K562 (cell line): ENCODE data around the gene TTC27. TPM values are rescaled to one million over a fixed set of nuclear protein-coding genes. Genes with fewer than 3 reads are reported as not detected.

Source experiments
- ARID1B ChIP-seq: fragments of 450-650 bp; IDR thresholded peaks from 2 replicates; pipeline ENCODE4 v1.6.1; 2016; ENCODE audit warnings: antibody characterized with exemption, mild to moderate bottlenecking, inconsistent platforms
- ATF7 ChIP-seq: fragments of 450-650 bp; IDR thresholded peaks from 2 replicates; pipeline ENCODE4 v1.7.1; 2014; ENCODE audit warnings: mild to moderate bottlenecking, moderate library complexity
- CBFA2T3 ChIP-seq: fragments of 450-650 bp; IDR thresholded peaks from 2 replicates; pipeline ENCODE4 v1.6.1; 2017
- CREM ChIP-seq: IDR thresholded peaks from 2 replicates; pipeline ENCODE4 v1.6.1; 2014; ENCODE audit warnings: antibody characterized with exemption, low read depth
- FOXM1 ChIP-seq, 2 experiments: fragments of 450-650 bp in 1 of 2; sonication (generic) in 1 of 2; formaldehyde crosslinking in 1 of 2; IDR thresholded peaks; 2 replicates each; pipeline versions ENCODE4 v1.6.1 to v1.9.0; 2017 to 2022; ENCODE audit warnings: low read depth in 2 of 2, mild to moderate bottlenecking in 2 of 2, missing genetic modification reagents in 1 of 2, moderate library complexity in 1 of 2
- GATA2 ChIP-seq: sonication (generic); formaldehyde crosslinking; IDR thresholded peaks from 2 replicates; pipeline ENCODE4 v1.4.0; 2020; ENCODE audit warnings: mild to moderate bottlenecking, missing genetic modification reagents
- GTF2F1 ChIP-seq: IDR thresholded peaks from 2 replicates; pipeline ENCODE4 v1.6.1; 2011; ENCODE audit warnings: low read depth, low read length, improper control_type of control experiment
- NCOR1 ChIP-seq: fragments of 450-650 bp; IDR thresholded peaks from 2 replicates; pipeline ENCODE4 v1.6.1; 2016; ENCODE audit warnings: mild to moderate bottlenecking, moderate library complexity
- NR2F6 ChIP-seq: fragments of 450-650 bp; formaldehyde crosslinking; IDR thresholded peaks from 2 replicates; pipeline ENCODE4 v1.4.0; 2020; ENCODE audit warnings: mild to moderate bottlenecking
- SPI1 ChIP-seq: IDR thresholded peaks from 2 replicates; pipeline ENCODE4 v1.6.1; 2011; ENCODE audit warnings: low read depth, low read length, control low read depth, borderline replicate concordance
- TEAD4 ChIP-seq, 2 experiments: sonication (generic) in 1 of 2; formaldehyde crosslinking in 1 of 2; IDR thresholded peaks; 2 replicates each; pipeline versions ENCODE4 v1.6.1 to v1.8.0; 2012 to 2022; ENCODE audit warnings: borderline replicate concordance in 1 of 2, inconsistent platforms in 1 of 2, low read length in 1 of 2, mild to moderate bottlenecking in 1 of 2, missing genetic modification reagents in 1 of 2
- ZEB2 ChIP-seq: fragments of 450-650 bp; IDR thresholded peaks from 2 replicates; pipeline ENCODE4 v1.6.1; 2016
- ZNF398 ChIP-seq: fragments of 250-450 bp; sonication (Bioruptor Pico); IDR thresholded peaks from 2 replicates; pipeline ENCODE4 v1.8.0; 2021; ENCODE audit warnings: moderate library complexity, mild to moderate bottlenecking, inconsistent platforms
- ZNF766 ChIP-seq: fragments of 200-800 bp; sonication (Bioruptor generic); conservative IDR thresholded peaks from 2 replicates; pipeline ENCODE4 v1.6.1; 2016; ENCODE audit warnings: missing genetic modification characterization, missing compliant biosample characterization
- polyA plus RNA-seq, 8 experiments: library from polyadenylated mRNA; depleted of rRNA in 4 of 8; stranded (reverse) in 5 of 8; unstranded in 3 of 8; fragments of >200 nt; fragmentation: Nextera tagmentation in 2 of 8; fragmentation: Illumina TruSeq in 1 of 8; extraction: Ambion mirVana in 2 of 8; extraction: Trizol in 1 of 8; gene quantifications; 2 replicates each; pipeline versions ENCODE4 v1.2.1 to v1.2.3, GENCODE V29; 2011 to 2014; ENCODE audit warnings: inconsistent platforms in 1 of 8, missing spikeins in 1 of 8
- total RNA-seq, 7 experiments: library from RNA; depleted of rRNA in 6 of 7; stranded (reverse); fragments of >200 nt in 6 of 7; fragmentation: Illumina TruSeq in 2 of 7; extraction: Trizol in 2 of 7; gene quantifications; 2 replicates each; pipeline versions ENCODE4 v1.2.1 to v1.2.3, GENCODE V29; 2011 to 2021; ENCODE audit warnings: low replicate concordance in 1 of 7

TTC27 gene
- total and polyA plus RNA-seq, 9 of the 15 experiments (the other 6 are each of a cell fraction or from before 2014, with no cell fraction given) = 44.3 to 93.4 (median 57.3) TPM

GRCh38 chr2:32836933-32837332 is 209.1 kb downstream of the TTC27 start (continued):
- TF ChIP-seq ZEB2 = 0 out of 2 replicates have a peak, but pooled peaks have one; percentile 30
- TF ChIP-seq NCOR1 = peak; percentile 38; the same call in 1 of the 2 replicates
- TF ChIP-seq GTF2F1 = no peak
- TF ChIP-seq FOXM1 (IDR thresholded peaks at IDR 0.05; ENCODE audit: low read depth) = peak; percentile 46; the same call in 1 of the 2 replicates
- no peak for TF ChIP-seq FOXM1 (CRISPR knock-in tag; IDR thresholded peaks at IDR 0.05; ENCODE audit: low read depth)
- TF ChIP-seq GATA2 (CRISPR knock-in tag) = peak; percentile 53; the same call in 1 of the 2 replicates
- no peak for TF ChIP-seq ZNF398 (CRISPR knock-in tag)
- TF ChIP-seq ZNF766 (CRISPR knock-in tag) = 0 out of 2 replicates have a peak, but pooled peaks have one; percentile 28
- TF ChIP-seq CBFA2T3 = peak; percentile 77
- TF ChIP-seq NR2F6 (CRISPR knock-in tag) = no peak
- peak; percentile 49; the same call in 1 of the 2 replicates for TF ChIP-seq ATF7
- TF ChIP-seq ARID1B = peak; percentile 80
- peak; percentile 88 for TF ChIP-seq TEAD4 (IDR thresholded peaks at IDR 0.05; ENCODE audit: low read length)
- no peak for TF ChIP-seq TEAD4 (CRISPR knock-in tag; IDR thresholded peaks at IDR 0.05; ENCODE audit: borderline replicate concordance)
- 0 out of 2 replicates have a peak, but pooled peaks have one; percentile 11 for TF ChIP-seq CREM
- peak; percentile 87; the same call in 1 of the 2 replicates for TF ChIP-seq SPI1
- TF ChIP-seq, all 486 proteins: peak for 43
